ENCODE data around the gene SLC9A6.

SLC9A6 gene

GRCh38 chrX:136030303-136031191 is 45.3 kb downstream of the SLC9A6 start:
- DNase-seq: no peak
- Histone ChIP-seq H2AK5ac (ENCODE audit: low read length) (no peak overlapping the region), H3K27ac (ENCODE audit: low read depth, low read length) (no peak overlapping the region), H2BK120ac (ENCODE audit: low read depth, low read length) (no peak overlapping the region), H3K79me2 (ENCODE audit: control insufficient read depth, insufficient read depth, low read length) (no peaks in the 10 kb centered on the region), H4K8ac (ENCODE audit: low read depth, low read length) (no peak overlapping the region), H3K79me1 (ENCODE audit: low read length) (no peaks in the 10 kb centered on the region), H3K36me3 (ENCODE audit: control insufficient read depth, insufficient read depth, low read length) (no peaks in the 10 kb centered on the region), H2BK15ac (replicated peaks; ENCODE audit: low read depth) (no peak overlapping the region), H3K4me2 (ENCODE audit: low read length) (no peak overlapping the region), H3K23ac (ENCODE audit: low read length) (no peak overlapping the region), H3K27me3 (ENCODE audit: insufficient read depth, low read length, poor library complexity) (no peaks in the 10 kb centered on the region), H4K5ac (ENCODE audit: low read length) (no peak overlapping the region), H3K4me3 (ENCODE audit: low read length) (no peak overlapping the region), H3K9ac (ENCODE audit: low read length) (no peak overlapping the region), H3K4ac (ENCODE audit: low read depth, low read length) (no peak overlapping the region), H3K18ac (ENCODE audit: low read length) (no peak overlapping the region), H2BK5ac (ENCODE audit: low read length) (no peak overlapping the region), H3K56ac (ENCODE audit: low read length) (no peak overlapping the region), H3K4me1 (ENCODE audit: control insufficient read depth, low read depth, low read length) (no peaks in the 10 kb centered on the region)
- no CpG with 5 or more reads among the region's 9 CpGs for WGBS (ENCODE audit: extremely low coverage, insufficient coverage, low lambda C conversion rate)

- no peak overlapping the region for H3K4me2 ChIP-seq (ENCODE audit: low read length)
- H3K79me1 ChIP-seq (ENCODE audit: low read length): no peaks in the 10 kb centered on the region
- no peak overlapping the region for H3K4ac ChIP-seq (ENCODE audit: low read depth, low read length)
- H3K18ac ChIP-seq (ENCODE audit: low read length): no peak overlapping the region
- WGBS (ENCODE audit: extremely low coverage, insufficient coverage, low lambda C conversion rate): no CpG with 5 or more reads among the region's 5 CpGs
- no peak overlapping the region for H2BK120ac ChIP-seq (ENCODE audit: low read depth, low read length)
- no peak overlapping the region for H3K27ac ChIP-seq (ENCODE audit: low read depth, low read length)
- H2AK5ac ChIP-seq (ENCODE audit: low read length): no peak overlapping the region
- H3K4me3 ChIP-seq (ENCODE audit: low read length): no peak overlapping the region
- no peak overlapping the region for H4K5ac ChIP-seq (ENCODE audit: low read length)
- H3K4me1 ChIP-seq (ENCODE audit: control insufficient read depth, low read depth, low read length): no peaks in the 10 kb centered on the region
- no peak overlapping the region for H2BK15ac ChIP-seq (replicated peaks; ENCODE audit: low read depth)
- H3K36me3 ChIP-seq (ENCODE audit: control insufficient read depth, insufficient read depth, low read length): no peaks in the 10 kb centered on the region
- H3K9ac ChIP-seq (ENCODE audit: low read length): no peak overlapping the region
- no peak overlapping the region for H3K56ac ChIP-seq (ENCODE audit: low read length)
- no peaks in the 10 kb centered on the region for H3K79me2 ChIP-seq (ENCODE audit: control insufficient read depth, insufficient read depth, low read length)
- no peak overlapping the region for H4K8ac ChIP-seq (ENCODE audit: low read depth, low read length)
- no peaks in the 10 kb centered on the region for H3K27me3 ChIP-seq (ENCODE audit: insufficient read depth, low read length, poor library complexity)
- no peak overlapping the region for H2BK5ac ChIP-seq (ENCODE audit: low read length)
- H3K23ac ChIP-seq (ENCODE audit: low read length): no peak overlapping the region
- DNase-seq: no peak
These were observed 46.4 kb downstream of the SLC9A6 start for GRCh38 chrX:136031626-136032025.

- Histone ChIP-seq H3K4me3 (ENCODE audit: low read length) (no peak overlapping the region), H3K36me3 (ENCODE audit: control insufficient read depth, insufficient read depth, low read length) (no peaks in the 10 kb centered on the region), H2BK5ac (ENCODE audit: low read length) (no peak overlapping the region), H2BK120ac (ENCODE audit: low read depth, low read length) (no peak overlapping the region), H3K79me1 (ENCODE audit: low read length) (no peaks in the 10 kb centered on the region), H2AK5ac (ENCODE audit: low read length) (no peak overlapping the region), H2BK15ac (replicated peaks; ENCODE audit: low read depth) (no peak overlapping the region), H4K5ac (ENCODE audit: low read length) (no peak overlapping the region), H3K18ac (ENCODE audit: low read length) (no peak overlapping the region), H3K9ac (ENCODE audit: low read length) (no peak overlapping the region), H3K56ac (ENCODE audit: low read length) (no peak overlapping the region), H3K4me2 (ENCODE audit: low read length) (no peak overlapping the region), H3K27me3 (ENCODE audit: insufficient read depth, low read length, poor library complexity) (no peaks in the 10 kb centered on the region), H3K4ac (ENCODE audit: low read depth, low read length) (no peak overlapping the region), H3K79me2 (ENCODE audit: control insufficient read depth, insufficient read depth, low read length) (no peaks in the 10 kb centered on the region), H3K4me1 (ENCODE audit: control insufficient read depth, low read depth, low read length) (no peaks in the 10 kb centered on the region), H3K23ac (ENCODE audit: low read length) (no peak overlapping the region), H4K8ac (ENCODE audit: low read depth, low read length) (no peak overlapping the region), H3K27ac (ENCODE audit: low read depth, low read length) (no peak overlapping the region)
- no peak for DNase-seq
- WGBS (ENCODE audit: extremely low coverage, insufficient coverage, low lambda C conversion rate): no CpG with 5 or more reads among the region's 4 CpGs
These were observed 47.1 kb downstream of the SLC9A6 start for GRCh38 chrX:136032370-136032769.

- no peaks in the 10 kb centered on the region for H3K79me1 ChIP-seq (ENCODE audit: low read length)
- no peak overlapping the region for H2AK5ac ChIP-seq (ENCODE audit: low read length)
- no peaks in the 10 kb centered on the region for H3K36me3 ChIP-seq (ENCODE audit: control insufficient read depth, insufficient read depth, low read length)
- H3K23ac ChIP-seq (ENCODE audit: low read length): no peak overlapping the region
- H3K18ac ChIP-seq (ENCODE audit: low read length): no peak overlapping the region
- H2BK120ac ChIP-seq (ENCODE audit: low read depth, low read length): no peak overlapping the region
- no peaks in the 10 kb centered on the region for H3K79me2 ChIP-seq (ENCODE audit: control insufficient read depth, insufficient read depth, low read length)
- H2BK5ac ChIP-seq (ENCODE audit: low read length): no peak overlapping the region
- WGBS (ENCODE audit: extremely low coverage, insufficient coverage, low lambda C conversion rate): no CpG with 5 or more reads among the region's 1 CpG
- H3K4me3 ChIP-seq (ENCODE audit: low read length): no peak overlapping the region
- no peak overlapping the region for H2BK15ac ChIP-seq (replicated peaks; ENCODE audit: low read depth)
- DNase-seq: no peak
- H4K8ac ChIP-seq (ENCODE audit: low read depth, low read length): no peak overlapping the region
- no peaks in the 10 kb centered on the region for H3K27me3 ChIP-seq (ENCODE audit: insufficient read depth, low read length, poor library complexity)
- no peak overlapping the region for H3K56ac ChIP-seq (ENCODE audit: low read length)
- H3K27ac ChIP-seq (ENCODE audit: low read depth, low read length): no peak overlapping the region
- no peak overlapping the region for H3K9ac ChIP-seq (ENCODE audit: low read length)
- no peaks in the 10 kb centered on the region for H3K4me1 ChIP-seq (ENCODE audit: control insufficient read depth, low read depth, low read length)
- H3K4me2 ChIP-seq (ENCODE audit: low read length): no peak overlapping the region
- no peak overlapping the region for H3K4ac ChIP-seq (ENCODE audit: low read depth, low read length)
- H4K5ac ChIP-seq (ENCODE audit: low read length): no peak overlapping the region
These were observed 49.4 kb downstream of the SLC9A6 start for GRCh38 chrX:136034668-136035067.

DNA sequence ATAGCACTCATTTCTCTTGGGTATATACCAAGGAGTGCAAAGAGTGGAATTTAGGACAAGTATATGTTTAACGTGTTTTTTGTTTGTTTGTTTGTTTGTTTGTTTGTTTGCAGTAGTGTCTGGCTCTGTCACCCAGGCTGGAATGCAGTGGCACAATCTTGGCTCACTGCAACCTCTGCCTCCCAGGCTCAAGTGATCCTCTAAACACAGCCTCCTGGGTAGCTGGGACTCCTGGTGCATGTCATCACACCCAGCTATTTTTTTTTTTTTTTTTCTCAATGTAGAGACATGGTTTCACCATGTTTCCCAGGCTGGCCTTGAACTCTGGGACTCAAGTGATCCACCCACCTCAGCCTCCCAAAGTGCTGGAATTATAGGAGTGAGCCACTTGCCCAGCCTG is 50.4 kb downstream of the SLC9A6 start:
- WGBS (ENCODE audit: extremely low coverage, insufficient coverage, low lambda C conversion rate): no CpG with 5 or more reads among the region's 1 CpG
- Histone ChIP-seq H4K5ac (ENCODE audit: low read length) (no peak overlapping the region), H2BK5ac (ENCODE audit: low read length) (no peak overlapping the region), H3K36me3 (ENCODE audit: control insufficient read depth, insufficient read depth, low read length) (no peaks in the 10 kb centered on the region), H3K27me3 (ENCODE audit: insufficient read depth, low read length, poor library complexity) (no peaks in the 10 kb centered on the region), H3K27ac (ENCODE audit: low read depth, low read length) (no peak overlapping the region), H4K8ac (ENCODE audit: low read depth, low read length) (no peak overlapping the region), H3K4ac (ENCODE audit: low read depth, low read length) (no peak overlapping the region), H3K4me1 (ENCODE audit: control insufficient read depth, low read depth, low read length) (no peaks in the 10 kb centered on the region), H3K4me2 (ENCODE audit: low read length) (no peak overlapping the region), H2BK15ac (replicated peaks; ENCODE audit: low read depth) (no peak overlapping the region), H2AK5ac (ENCODE audit: low read length) (no peak overlapping the region), H3K79me1 (ENCODE audit: low read length) (no peaks in the 10 kb centered on the region), H2BK120ac (ENCODE audit: low read depth, low read length) (no peak overlapping the region), H3K4me3 (ENCODE audit: low read length) (no peak overlapping the region), H3K18ac (ENCODE audit: low read length) (no peak overlapping the region), H3K23ac (ENCODE audit: low read length) (no peak overlapping the region), H3K9ac (ENCODE audit: low read length) (no peak overlapping the region), H3K56ac (ENCODE audit: low read length) (no peak overlapping the region), H3K79me2 (ENCODE audit: control insufficient read depth, insufficient read depth, low read length) (no peaks in the 10 kb centered on the region)
- no peak for DNase-seq

GRCh38 chrX:136039485-136039884 is 54.2 kb downstream of the SLC9A6 start:
- H3K27ac ChIP-seq (ENCODE audit: low read depth, low read length): no peak overlapping the region
- no peak overlapping the region for H3K23ac ChIP-seq (ENCODE audit: low read length)

More at GRCh38 chrX:136039485-136039884, 54.2 kb downstream of the SLC9A6 start:
- H2BK5ac ChIP-seq (ENCODE audit: low read length): no peak overlapping the region
- no peak overlapping the region for H3K4ac ChIP-seq (ENCODE audit: low read depth, low read length)
- no peak overlapping the region for H3K18ac ChIP-seq (ENCODE audit: low read length)
- H2BK120ac ChIP-seq (ENCODE audit: low read depth, low read length): no peak overlapping the region
- H3K4me2 ChIP-seq (ENCODE audit: low read length): no peak overlapping the region
- no peaks in the 10 kb centered on the region for H3K36me3 ChIP-seq (ENCODE audit: control insufficient read depth, insufficient read depth, low read length)
- H2BK15ac ChIP-seq (replicated peaks; ENCODE audit: low read depth): no peak overlapping the region
- no peaks in the 10 kb centered on the region for H3K79me1 ChIP-seq (ENCODE audit: low read length)
- H3K79me2 ChIP-seq (ENCODE audit: control insufficient read depth, insufficient read depth, low read length): no peaks in the 10 kb centered on the region
- H3K56ac ChIP-seq (ENCODE audit: low read length): no peak overlapping the region
- H4K5ac ChIP-seq (ENCODE audit: low read length): no peak overlapping the region
- no peaks in the 10 kb centered on the region for H3K4me1 ChIP-seq (ENCODE audit: control insufficient read depth, low read depth, low read length)
- DNase-seq: no peak
- H4K8ac ChIP-seq (ENCODE audit: low read depth, low read length): no peak overlapping the region
- no peak overlapping the region for H3K9ac ChIP-seq (ENCODE audit: low read length)
- no peak overlapping the region for H2AK5ac ChIP-seq (ENCODE audit: low read length)
- no peaks in the 10 kb centered on the region for H3K27me3 ChIP-seq (ENCODE audit: insufficient read depth, low read length, poor library complexity)
- H3K4me3 ChIP-seq (ENCODE audit: low read length): no peak overlapping the region
